Parathyroid adenoma (tissue), 2 donors: Measurements from ENCODE around the gene ZACN.
A peak's percentile ranks its signal among the peaks of the same experiment; 100 is the strongest.
"Not testable (repeated sequence)": the region's sequence is repeated elsewhere in the genome, so short reads cannot be mapped to it uniquely, and the experiment has no call there.

Experiments
- H2AFZ ChIP-seq: fragments of 300-600 bp; sonication (generic); one replicate; pipeline ENCODE4 v1.7.0; 2017; ENCODE audit warnings: antibody characterized with exemption, mild to moderate bottlenecking
- H3K27ac ChIP-seq: fragments of 300-600 bp; sonication (generic); one replicate; pipeline ENCODE4 v1.7.0; 2017
- H3K27me3 ChIP-seq: fragments of 300-600 bp; sonication (generic); one replicate; pipeline ENCODE4 v1.7.0; 2017; ENCODE audit warnings: low read length; ENCODE audit not compliant: control insufficient read depth, insufficient read depth
- H3K36me3 ChIP-seq: fragments of 300-600 bp; sonication (generic); one replicate; pipeline ENCODE4 v1.7.0; 2017; ENCODE audit warnings: low read length; ENCODE audit not compliant: control insufficient read depth, insufficient read depth
- H3K4me1 ChIP-seq: fragments of 300-600 bp; sonication (generic); one replicate; pipeline ENCODE4 v1.7.0; 2017; ENCODE audit warnings: control low read depth
- H3K4me2 ChIP-seq: fragments of 300-600 bp; sonication (generic); one replicate; pipeline ENCODE4 v1.7.0; 2017; ENCODE audit warnings: low read length
- H3K4me3 ChIP-seq: fragments of 300-600 bp; sonication (generic); one replicate; pipeline ENCODE4 v1.7.0; 2017; ENCODE audit warnings: low read depth, low read length
- H3K79me2 ChIP-seq: fragments of 300-600 bp; sonication (generic); one replicate; pipeline ENCODE4 v1.7.0; 2017; ENCODE audit warnings: control low read depth
- H3K9ac ChIP-seq: fragments of 300-600 bp; sonication (generic); one replicate; pipeline ENCODE4 v1.7.0; 2017; ENCODE audit warnings: mild to moderate bottlenecking
- H3K9me3 ChIP-seq: fragments of 300-600 bp; sonication (generic); one replicate; pipeline ENCODE4 v1.7.0; 2017; ENCODE audit warnings: low read length; ENCODE audit not compliant: control insufficient read depth
- TF ChIP-seq, protein P1 (sequence below): fragments of 300-600 bp; sonication (generic); IDR thresholded peaks from one replicate; pipeline ENCODE4 v1.7.0; 2017; ENCODE audit warnings: antibody characterized with exemption, mild to moderate bottlenecking
- donor health status: primary hyperparathyroidism.

ZACN gene

DNA sequence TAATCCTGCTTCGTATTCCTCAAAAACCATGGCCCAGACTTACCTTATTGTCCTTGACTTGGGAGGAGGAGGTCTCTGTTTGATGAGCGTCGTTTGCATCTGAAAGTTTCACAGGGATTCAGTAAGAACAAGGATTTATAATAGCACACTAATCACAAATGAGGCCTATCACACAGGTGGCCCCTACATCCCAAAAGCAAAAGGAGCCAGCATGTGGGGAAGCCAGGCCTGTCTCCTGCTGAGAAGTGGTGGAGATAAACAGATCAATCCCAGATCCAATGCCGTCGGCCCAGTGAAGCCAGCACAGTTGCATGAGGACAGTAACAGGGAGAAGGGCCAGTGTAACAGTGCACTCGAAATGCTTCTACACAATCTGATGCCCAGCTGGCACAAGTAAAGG, 38.6 kb upstream of the ZACN start:
- no peak overlapping the region for H3K4me2 ChIP-seq
- no peak overlapping the region for H3K9ac ChIP-seq
- no peaks in the 10 kb centered on the region for H3K79me2 ChIP-seq
- TF ChIP-seq, protein P1, sequence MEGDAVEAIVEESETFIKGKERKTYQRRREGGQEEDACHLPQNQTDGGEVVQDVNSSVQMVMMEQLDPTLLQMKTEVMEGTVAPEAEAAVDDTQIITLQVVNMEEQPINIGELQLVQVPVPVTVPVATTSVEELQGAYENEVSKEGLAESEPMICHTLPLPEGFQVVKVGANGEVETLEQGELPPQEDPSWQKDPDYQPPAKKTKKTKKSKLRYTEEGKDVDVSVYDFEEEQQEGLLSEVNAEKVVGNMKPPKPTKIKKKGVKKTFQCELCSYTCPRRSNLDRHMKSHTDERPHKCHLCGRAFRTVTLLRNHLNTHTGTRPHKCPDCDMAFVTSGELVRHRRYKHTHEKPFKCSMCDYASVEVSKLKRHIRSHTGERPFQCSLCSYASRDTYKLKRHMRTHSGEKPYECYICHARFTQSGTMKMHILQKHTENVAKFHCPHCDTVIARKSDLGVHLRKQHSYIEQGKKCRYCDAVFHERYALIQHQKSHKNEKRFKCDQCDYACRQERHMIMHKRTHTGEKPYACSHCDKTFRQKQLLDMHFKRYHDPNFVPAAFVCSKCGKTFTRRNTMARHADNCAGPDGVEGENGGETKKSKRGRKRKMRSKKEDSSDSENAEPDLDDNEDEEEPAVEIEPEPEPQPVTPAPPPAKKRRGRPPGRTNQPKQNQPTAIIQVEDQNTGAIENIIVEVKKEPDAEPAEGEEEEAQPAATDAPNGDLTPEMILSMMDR: no peak
- no peak overlapping the region for H2AFZ ChIP-seq
- H3K27ac ChIP-seq: no peak overlapping the region
- no peaks in the 10 kb centered on the region for H3K36me3 ChIP-seq
- no peaks in the 10 kb centered on the region for H3K9me3 ChIP-seq
- H3K27me3 ChIP-seq: no peaks in the 10 kb centered on the region
- H3K4me1 ChIP-seq: peaks cover 12% of the 10 kb centered on the region
- H3K4me3 ChIP-seq: no peak overlapping the region

- not testable (repeated sequence) for H3K4me3 ChIP-seq, H3K36me3 ChIP-seq, H2AFZ ChIP-seq, H3K79me2 ChIP-seq, H3K9me3 ChIP-seq, H3K27me3 ChIP-seq, H3K4me2 ChIP-seq, H3K9ac ChIP-seq, H3K27ac ChIP-seq
- H3K4me1 ChIP-seq: peaks cover 29% of the 10 kb centered on the region
Observed at GRCh38 chr17:76042868-76043267, 36.1 kb upstream of the ZACN start.

- not testable (repeated sequence) for H3K4me3 ChIP-seq, H3K79me2 ChIP-seq, H3K9me3 ChIP-seq, H3K4me2 ChIP-seq, H3K36me3 ChIP-seq, H2AFZ ChIP-seq, H3K9ac ChIP-seq, H3K27me3 ChIP-seq
- peaks cover 29% of the 10 kb centered on the region for H3K4me1 ChIP-seq
- peak overlapping the region; percentile 89 for H3K27ac ChIP-seq
Observed at GRCh38 chr17:76044475-76045007, 34.4 kb upstream of the ZACN start.

GRCh38 chr17:76046064-76046463, 32.9 kb upstream of the ZACN start:
- H3K9ac ChIP-seq: no peak overlapping the region
- H2AFZ ChIP-seq: no peak overlapping the region
- H3K4me2 ChIP-seq: peak overlapping the region; percentile 44
- no peaks in the 10 kb centered on the region for H3K79me2 ChIP-seq
- peak overlapping the region; percentile 89 for H3K27ac ChIP-seq
- H3K36me3 ChIP-seq: no peaks in the 10 kb centered on the region
- H3K4me3 ChIP-seq: no peak overlapping the region
- H3K9me3 ChIP-seq: no peaks in the 10 kb centered on the region
- TF ChIP-seq, protein P1: no peak
- no peaks in the 10 kb centered on the region for H3K27me3 ChIP-seq
- H3K4me1 ChIP-seq: peaks cover 33% of the 10 kb centered on the region

GRCh38 chr17:76048025-76048605, 30.9 kb upstream of the ZACN start:
- Histone ChIP-seq H2AFZ (no peak overlapping the region), H3K36me3 (no peaks in the 10 kb centered on the region), H3K4me2 (no peak overlapping the region), H3K9ac (no peak overlapping the region), H3K79me2 (no peaks in the 10 kb centered on the region), H3K27ac (no peak overlapping the region), H3K4me1 (peaks cover 34% of the 10 kb centered on the region), H3K4me3 (no peak overlapping the region), H3K9me3 (no peaks in the 10 kb centered on the region), H3K27me3 (no peaks in the 10 kb centered on the region)
- TF ChIP-seq, protein P1: no peak

DNA sequence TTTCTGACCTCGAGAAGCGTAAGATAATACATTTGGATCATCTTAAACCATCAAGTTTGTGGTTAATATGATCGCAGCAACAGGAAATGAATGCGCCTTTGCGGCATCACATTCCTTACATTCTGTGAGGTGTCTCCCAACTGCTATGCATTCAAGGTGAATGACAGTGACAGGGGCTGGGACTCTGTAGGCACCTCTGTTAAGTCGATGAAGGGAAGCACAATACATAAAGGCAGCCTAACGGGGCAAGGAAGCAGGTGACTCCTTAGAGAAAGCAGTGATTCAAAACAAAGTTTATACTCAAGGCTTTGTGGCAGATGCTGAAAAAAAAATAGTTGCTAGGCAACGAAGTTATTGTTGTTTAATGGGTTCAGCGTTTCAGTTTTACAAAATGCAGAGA, 30.3 kb upstream of the ZACN start:
- H3K4me1 ChIP-seq: peaks cover 34% of the 10 kb centered on the region
- no peak overlapping the region for H3K9ac ChIP-seq
- no peak overlapping the region for H3K4me2 ChIP-seq
- H3K9me3 ChIP-seq: no peaks in the 10 kb centered on the region
- H3K4me3 ChIP-seq: no peak overlapping the region
- H3K27me3 ChIP-seq: no peaks in the 10 kb centered on the region
- no peaks in the 10 kb centered on the region for H3K79me2 ChIP-seq
- no peak overlapping the region for H3K27ac ChIP-seq
- TF ChIP-seq, protein P1: no peak
- no peak overlapping the region for H2AFZ ChIP-seq
- H3K36me3 ChIP-seq: no peaks in the 10 kb centered on the region
